Panc1 (cell line): Measurements from ENCODE around the gene EHD1.

Experiments used
- CTCF ChIP-seq: fragments of 450-650 bp; IDR thresholded peaks from 2 replicates; pipeline ENCODE4 v1.5.1; 2017; ENCODE audit warnings: mild to moderate bottlenecking
- POLR2AphosphoS5 ChIP-seq: IDR thresholded peaks from 2 replicates; pipeline ENCODE4 v1.6.1; 2012; ENCODE audit warnings: mild to moderate bottlenecking, low read depth, low read length, moderate library complexity
- REST ChIP-seq, 2 experiments: IDR thresholded peaks; 2 replicates each; pipeline ENCODE4 v1.6.1; 2011 to 2012; ENCODE audit warnings: low read depth in 2 of 2, control low read depth in 1 of 2, low read length in 1 of 2, mild to moderate bottlenecking in 1 of 2, moderate library complexity in 1 of 2; ENCODE audit not compliant: insufficient read depth in 1 of 2

GRCh38 chr11:64831411-64831891 lies 47.0 kb downstream of the EHD1 start:
- TF ChIP-seq CTCF (no peak), REST (IDR thresholded peaks at IDR 0.05; ENCODE audit: insufficient read depth in 1 of 2, low read depth in 2 of 2, low read length in 1 of 2) (no peak), POLR2AphosphoS5 (no peak)
